DND-41 (cell line): ENCODE results near the gene CELA2B.
"Not testable (repeated sequence)": the region's sequence is repeated elsewhere in the genome, so short reads cannot be mapped to it uniquely, and the experiment has no call there.

Experiments
- ATAC-seq: fragments of 200-7000 bp; cut with Tn5 transposase; 3 replicates; pipeline ENCODE4 v1.9.1; 2021; ENCODE audit warnings: low read depth; ENCODE audit not compliant: insufficient read depth
- DNase-seq: peaks from one replicate; pipeline ENCODE4 v3.0.0-alpha.2; 2020
- H2AFZ ChIP-seq: 2 replicates; pipeline ENCODE4 v1.6.0; 2012; ENCODE audit warnings: low read depth, low read length
- H3K27ac ChIP-seq: 2 replicates; pipeline ENCODE4 v1.5.1; 2012; ENCODE audit warnings: low read length, inconsistent platforms
- H3K27me3 ChIP-seq: fragments of 200-600 bp; sonication (generic); 2 replicates; pipeline ENCODE4 v1.6.0; 2012; ENCODE audit warnings: low read length, mild to moderate bottlenecking, inconsistent platforms; ENCODE audit not compliant: insufficient read depth, poor library complexity
- H3K36me3 ChIP-seq: 2 replicates; pipeline ENCODE4 v1.5.1; 2012; ENCODE audit warnings: low read length, inconsistent platforms; ENCODE audit not compliant: insufficient read depth
- H3K4me1 ChIP-seq: 2 replicates; pipeline ENCODE4 v1.5.1; 2012; ENCODE audit warnings: mild to moderate bottlenecking, low read length; ENCODE audit not compliant: insufficient read depth
- H3K4me2 ChIP-seq: 2 replicates; pipeline ENCODE4 v1.6.0; 2012; ENCODE audit warnings: mild to moderate bottlenecking, moderate library complexity, low read length, inconsistent platforms; ENCODE audit not compliant: insufficient read depth
- H3K4me3 ChIP-seq, 2 experiments: fragments of 200-600 bp in 1 of 2; shearing (Covaris generic) in 1 of 2; 2 replicates each; pipeline ENCODE4 v1.5.1; 2012 to 2016; ENCODE audit warnings: inconsistent platforms in 2 of 2, low read length in 2 of 2, mild to moderate bottlenecking in 2 of 2, low read depth in 1 of 2, moderate library complexity in 1 of 2
- H3K79me2 ChIP-seq: 2 replicates; pipeline ENCODE4 v1.6.0; 2012; ENCODE audit warnings: low read length, inconsistent platforms; ENCODE audit not compliant: insufficient read depth
- H3K9ac ChIP-seq: 2 replicates; pipeline ENCODE4 v1.6.0; 2012; ENCODE audit warnings: low read depth, mild to moderate bottlenecking, inconsistent platforms, low read length, moderate library complexity
- H3K9me3 ChIP-seq: 2 replicates; pipeline ENCODE4 v1.5.1; 2012; ENCODE audit warnings: low read length, moderate library complexity, mild to moderate bottlenecking, inconsistent platforms; ENCODE audit not compliant: insufficient read depth, severe bottlenecking
- H4K20me1 ChIP-seq: 2 replicates; pipeline ENCODE4 v1.6.0; 2012; ENCODE audit warnings: low read length; ENCODE audit not compliant: insufficient read depth
- CTCF ChIP-seq: IDR thresholded peaks from 2 replicates; pipeline ENCODE4 v1.5.1; 2012; ENCODE audit warnings: borderline replicate concordance, low read length, moderate library complexity, mild to moderate bottlenecking; ENCODE audit not compliant: poor library complexity, severe bottlenecking; ENCODE audit errors: extremely low read depth
- EZH2 ChIP-seq: IDR thresholded peaks from 3 replicates; pipeline ENCODE4 v1.6.1; 2012; ENCODE audit warnings: borderline replicate concordance, low read depth, mild to moderate bottlenecking, moderate library complexity, low read length, inconsistent platforms; ENCODE audit not compliant: severe bottlenecking

The CELA2B gene

GRCh38 chr1:15431571-15431948 lies 44.3 kb upstream of the CELA2B start:
- H3K4me1 ChIP-seq: no peaks in the 10 kb centered on the region
- H3K9me3 ChIP-seq: no peaks in the 10 kb centered on the region
- no peaks in the 10 kb centered on the region for H3K79me2 ChIP-seq
- H2AFZ ChIP-seq: no peak overlapping the region
- H3K4me3 ChIP-seq: no peak overlapping the region
- H3K9ac ChIP-seq: no peak overlapping the region
- TF ChIP-seq EZH2 (no peak), CTCF (no peak)
- H4K20me1 ChIP-seq: peaks cover 2% of the 10 kb centered on the region; the same call in 1 of the 2 replicates
- H3K27me3 ChIP-seq: no peaks in the 10 kb centered on the region
- no peak overlapping the region for H3K4me2 ChIP-seq
- peaks cover 10% of the 10 kb centered on the region for H3K36me3 ChIP-seq
- ATAC-seq: peak; percentile 7; the same call in 1 of the 3 replicates
- no peak overlapping the region for H3K27ac ChIP-seq
- DNase-seq: no peak

GRCh38 chr1:15432324-15432723 lies 43.6 kb upstream of the CELA2B start:
- H2AFZ ChIP-seq: no peak overlapping the region
- H3K36me3 ChIP-seq: peaks cover 3% of the 10 kb centered on the region
- no peaks in the 10 kb centered on the region for H3K79me2 ChIP-seq
- H3K4me2 ChIP-seq: no peak overlapping the region
- no peaks in the 10 kb centered on the region for H3K27me3 ChIP-seq
- ATAC-seq (no peak), DNase-seq (no peak)
- H3K9ac ChIP-seq: no peak overlapping the region
- H3K4me3 ChIP-seq: no peak overlapping the region
- H3K27ac ChIP-seq: no peak overlapping the region
- H3K4me1 ChIP-seq: no peaks in the 10 kb centered on the region
- TF ChIP-seq CTCF (no peak), EZH2 (no peak)
- 0 out of 2 replicates have a peak, but pooled peaks cover 2% of the 10 kb centered on the region for H4K20me1 ChIP-seq
- H3K9me3 ChIP-seq: no peaks in the 10 kb centered on the region

- ATAC-seq: no peak
- Histone ChIP-seq H2AFZ (no peak overlapping the region), H3K4me3 (no peak overlapping the region), H3K4me1 (no peaks in the 10 kb centered on the region), H4K20me1 (0 out of 2 replicates have a peak, but pooled peaks cover 2% of the 10 kb centered on the region), H3K36me3 (no peaks in the 10 kb centered on the region), H3K4me2 (no peak overlapping the region), H3K9ac (no peak overlapping the region), H3K79me2 (no peaks in the 10 kb centered on the region), H3K9me3 (no peaks in the 10 kb centered on the region), H3K27me3 (no peaks in the 10 kb centered on the region), H3K27ac (no peak overlapping the region)
- DNase-seq: no peak
- TF ChIP-seq EZH2 (no peak), CTCF (no peak)
Measured at GRCh38 chr1:15433471-15433870, 42.4 kb upstream of the CELA2B start.

GRCh38 chr1:15434739-15435138 lies 41.2 kb upstream of the CELA2B start:
- H3K27ac ChIP-seq, H3K9ac ChIP-seq, H2AFZ ChIP-seq, H3K9me3 ChIP-seq, H3K4me1 ChIP-seq, H3K4me3 ChIP-seq, H3K79me2 ChIP-seq, H3K36me3 ChIP-seq, H3K4me2 ChIP-seq, H3K27me3 ChIP-seq, ATAC-seq, DNase-seq, H4K20me1 ChIP-seq: not testable (repeated sequence)
